HCT116 (cell line): Measurements from ENCODE around the gene NHLH1. TPM values are rescaled to one million over a fixed set of nuclear protein-coding genes. Genes with fewer than 3 reads are reported as not detected.

Source experiments
- ATAC-seq: fragments of 200-7000 bp; cut with Tn5 transposase; 2 replicates; pipeline ENCODE4 v1.9.1; 2020; ENCODE audit warnings: mild to moderate bottlenecking, moderate library complexity
- BruUV-seq: library from RNA; stranded (reverse); fragments of 400-500 nt; replicated peaks from 2 replicates; lab custom pipeline; 2021; lab: Mats Ljungman, UMichigan
- CTCF ChIA-PET: fragments of 300-600 bp; sonication (Branson Sonifier 250); formaldehyde crosslinking; loops from one replicate; lab custom pipeline; 2021; ENCODE audit warnings: antibody characterized with exemption; lab: Charles Lee
- POLR2A ChIA-PET: fragments of 300-600, 350-600 bp; sonication (Branson Sonifier 250); formaldehyde crosslinking; loops from one replicate; lab custom pipeline; 2021; ENCODE audit warnings: antibody characterized with exemption; lab: Charles Lee
- RAD21 ChIA-PET, 2 experiments: fragments of 300-600 bp; sonication (Branson Sonifier 250); formaldehyde crosslinking; loops; one replicate each; lab custom pipeline; 2023; ENCODE audit warnings: low total read pairs in 2 of 2; ENCODE audit not compliant: uncharacterized antibody in 2 of 2, unreplicated experiment in 2 of 2, low non-redundant PET in 1 of 2; lab: Charles Lee
- DNase-seq: peaks from one replicate; pipeline ENCODE4 v3.0.0-alpha.2; 2010; ENCODE audit warnings: low read depth, low spot score
- H2AFZ ChIP-seq: fragments of 200-600 bp; shearing (Covaris generic), sonication (generic); 2 replicates; pipeline ENCODE4 v1.6.1; 2017; ENCODE audit warnings: low read depth, mixed run types, mixed read lengths, antibody characterized with exemption, low read length; ENCODE audit not compliant: poor library complexity, severe bottlenecking
- H3K27ac ChIP-seq: 2 replicates; pipeline ENCODE4 v1.5.1; 2012; ENCODE audit warnings: low read depth, low read length
- H3K27me3 ChIP-seq: fragments of 200-600 bp; sonication (generic); 2 replicates; pipeline ENCODE4 v1.6.1; 2016; ENCODE audit warnings: mixed run types, low read length, mixed read lengths; ENCODE audit not compliant: insufficient read depth
- H3K36me3 ChIP-seq, 2 experiments: fragments of 200-500 bp in 1 of 2; fragments of 200-600 bp in 1 of 2; sonication (Bioruptor generic) in 1 of 2; sonication (generic) in 1 of 2; 2 replicates each; pipeline versions ENCODE4 v1.5.1 to v1.6.1; 2014 to 2016; ENCODE audit warnings: low read length in 2 of 2, inconsistent platforms in 1 of 2, mixed read lengths in 1 of 2, mixed run types in 1 of 2; ENCODE audit not compliant: insufficient read depth in 2 of 2, control insufficient read depth in 1 of 2
- H3K4me1 ChIP-seq, 2 experiments: fragments of 200-600 bp in 1 of 2; sonication (generic) in 1 of 2; 2 replicates each; pipeline versions ENCODE4 v1.5.1 to v1.6.1; 2012 to 2017; ENCODE audit warnings: low read length in 2 of 2, inconsistent platforms in 1 of 2, mild to moderate bottlenecking in 1 of 2, mixed read lengths in 1 of 2, mixed run types in 1 of 2, moderate library complexity in 1 of 2; ENCODE audit not compliant: insufficient read depth in 2 of 2, control insufficient read depth in 1 of 2
- H3K4me2 ChIP-seq: fragments of 200-600 bp; sonication (generic); 2 replicates; pipeline ENCODE4 v1.6.1; 2017; ENCODE audit warnings: mixed run types, low read length, mixed read lengths
- H3K4me3 ChIP-seq, 2 experiments: fragments of 200-600 bp in 1 of 2; sonication (generic) in 1 of 2; replicated peaks in 1 of 2; 2 replicates each; pipeline ENCODE4 v1.5.1; 2011 to 2016; ENCODE audit warnings: low read length in 2 of 2, control low read depth in 1 of 2, low read depth in 1 of 2, mild to moderate bottlenecking in 1 of 2, mixed read lengths in 1 of 2, mixed run types in 1 of 2
- H3K79me2 ChIP-seq: fragments of 200-600 bp; sonication (generic); 2 replicates; pipeline ENCODE4 v1.6.1; 2017; ENCODE audit warnings: mild to moderate bottlenecking, mixed run types, low read length, moderate library complexity, mixed read lengths; ENCODE audit not compliant: insufficient read depth
- H3K9ac ChIP-seq: fragments of 200-600 bp; sonication (generic); 2 replicates; pipeline ENCODE4 v1.6.1; 2016; ENCODE audit warnings: low read length, mixed read lengths
- H3K9me2 ChIP-seq: fragments of 200-600 bp; sonication (generic), shearing (Covaris generic); 2 replicates; pipeline ENCODE4 v1.6.1; 2017; ENCODE audit warnings: mixed run types, mild to moderate bottlenecking, moderate library complexity; ENCODE audit not compliant: insufficient read depth
- H3K9me3 ChIP-seq, 2 experiments: fragments of 200-500 bp in 1 of 2; fragments of 200-600 bp in 1 of 2; sonication (Bioruptor generic) in 1 of 2; sonication (generic) in 1 of 2; 2 replicates each; pipeline ENCODE4 v1.6.1; 2014 to 2017; ENCODE audit warnings: low read length in 2 of 2, mixed read lengths in 2 of 2, inconsistent platforms in 1 of 2, low read depth in 1 of 2, mild to moderate bottlenecking in 1 of 2, mixed run types in 1 of 2, moderate library complexity in 1 of 2; ENCODE audit not compliant: control insufficient read depth in 1 of 2, insufficient read depth in 1 of 2
- H4K20me1 ChIP-seq: fragments of 200-600 bp; sonication (generic), shearing (Covaris generic); 2 replicates; pipeline ENCODE4 v1.6.1; 2017; ENCODE audit warnings: mixed run types, mild to moderate bottlenecking, moderate library complexity; ENCODE audit not compliant: insufficient read depth
- ATF3 ChIP-seq: IDR thresholded peaks from 2 replicates; pipeline ENCODE4 v1.6.1; 2012
- ELF1 ChIP-seq: IDR thresholded peaks from 2 replicates; pipeline ENCODE4 v1.6.1; 2012; ENCODE audit warnings: low read depth, borderline replicate concordance
- EZH2 ChIP-seq: fragments of 200-600 bp; sonication (generic); IDR thresholded peaks from 2 replicates; pipeline ENCODE4 v1.6.1; 2017; ENCODE audit warnings: antibody characterized with exemption, mixed run types
- FOSL1 ChIP-seq: IDR thresholded peaks from 2 replicates; pipeline ENCODE4 v1.6.1; 2012; ENCODE audit warnings: low read depth
- POLR2A ChIP-seq: IDR thresholded peaks from 2 replicates; pipeline ENCODE4 v1.7.0; 2011; ENCODE audit warnings: borderline replicate concordance; ENCODE audit not compliant: insufficient read depth, insufficient read length; ENCODE audit errors: extremely low read depth
- RAD21 ChIP-seq: IDR thresholded peaks from 2 replicates; pipeline ENCODE4 v1.6.1; 2012; ENCODE audit warnings: low read depth, mild to moderate bottlenecking
- SRF ChIP-seq: IDR thresholded peaks from 2 replicates; pipeline ENCODE4 v1.6.1; 2012; ENCODE audit warnings: low read depth
- ZFX ChIP-seq: fragments of 450-650 bp; IDR thresholded peaks from 2 replicates; pipeline ENCODE4 v1.6.1; 2017
- intact Hi-C: fragments of 100-400 bp; cut with micrococcal nuclease; formaldehyde crosslinking; loops from 2 replicates; pipeline ENCODE4 v1.10.0; 2022
- total RNA-seq: library from RNA; stranded (reverse); gene quantifications from one replicate; pipeline ENCODE4 v1.2.1, GENCODE V29; 2021; ENCODE audit not compliant: unreplicated experiment
- TF ChIP-seq, protein P1 (sequence below): IDR thresholded peaks from 2 replicates; pipeline ENCODE4 v1.6.1; 2012
- TF ChIP-seq, protein P2 (sequence below): IDR thresholded peaks from 2 replicates; pipeline ENCODE4 v1.6.1; 2011; ENCODE audit warnings: mild to moderate bottlenecking, low read length, moderate library complexity; ENCODE audit not compliant: insufficient replicate concordance; ENCODE audit errors: extremely low read depth
- TF ChIP-seq, protein P3 (sequence below): IDR thresholded peaks from 2 replicates; pipeline ENCODE4 v1.6.1; 2012; ENCODE audit warnings: low read depth

Gene NHLH1
- total RNA-seq, 1 experiment from 2014 or later, result 0.12 TPM

- Histone ChIP-seq H4K20me1 (no peaks in the 10 kb centered on the region), H3K36me3 (peaks cover 14 to 21% of the 10 kb centered on the region in 2 experiments; a peak in 3 of 4 replicates), H3K9me2 (no peaks in the 10 kb centered on the region), H3K4me3 (no peak overlapping the region), H3K4me1 (no peaks in the 10 kb centered on the region), H3K27me3 (no peaks in the 10 kb centered on the region), H2AFZ (no peak overlapping the region), H3K4me2 (no peak overlapping the region), H3K27ac (no peak overlapping the region), H3K9me3 (no peaks in the 10 kb centered on the region), H3K79me2 (no peaks in the 10 kb centered on the region), H3K9ac (no peak overlapping the region)
- TF ChIP-seq, protein P1, sequence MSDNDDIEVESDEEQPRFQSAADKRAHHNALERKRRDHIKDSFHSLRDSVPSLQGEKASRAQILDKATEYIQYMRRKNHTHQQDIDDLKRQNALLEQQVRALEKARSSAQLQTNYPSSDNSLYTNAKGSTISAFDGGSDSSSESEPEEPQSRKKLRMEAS, result no peak
- TF ChIP-seq, protein P2, sequence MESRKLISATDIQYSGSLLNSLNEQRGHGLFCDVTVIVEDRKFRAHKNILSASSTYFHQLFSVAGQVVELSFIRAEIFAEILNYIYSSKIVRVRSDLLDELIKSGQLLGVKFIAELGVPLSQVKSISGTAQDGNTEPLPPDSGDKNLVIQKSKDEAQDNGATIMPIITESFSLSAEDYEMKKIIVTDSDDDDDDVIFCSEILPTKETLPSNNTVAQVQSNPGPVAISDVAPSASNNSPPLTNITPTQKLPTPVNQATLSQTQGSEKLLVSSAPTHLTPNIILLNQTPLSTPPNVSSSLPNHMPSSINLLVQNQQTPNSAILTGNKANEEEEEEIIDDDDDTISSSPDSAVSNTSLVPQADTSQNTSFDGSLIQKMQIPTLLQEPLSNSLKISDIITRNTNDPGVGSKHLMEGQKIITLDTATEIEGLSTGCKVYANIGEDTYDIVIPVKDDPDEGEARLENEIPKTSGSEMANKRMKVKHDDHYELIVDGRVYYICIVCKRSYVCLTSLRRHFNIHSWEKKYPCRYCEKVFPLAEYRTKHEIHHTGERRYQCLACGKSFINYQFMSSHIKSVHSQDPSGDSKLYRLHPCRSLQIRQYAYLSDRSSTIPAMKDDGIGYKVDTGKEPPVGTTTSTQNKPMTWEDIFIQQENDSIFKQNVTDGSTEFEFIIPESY, result no peak
- TF ChIP-seq SRF (no peak), FOSL1 (no peak), RAD21 (no peak), ELF1 (no peak)
- ChIA-PET RAD21 (no interaction called here), CTCF (no interaction called here), POLR2A (no interaction called here)
- no TSS peak for BruUV-seq
- no peak for DNase-seq
- intact Hi-C loops, result no loop called here
- no peak for ATAC-seq
Measured at GRCh38 chr1:160359559-160360226, 7.2 kb upstream of the NHLH1 start.

- Histone ChIP-seq H4K20me1 (no peaks in the 10 kb centered on the region), H3K27me3 (no peaks in the 10 kb centered on the region), H3K9ac (no peak overlapping the region), H3K27ac (no peak overlapping the region), H3K9me3 (no peaks in the 10 kb centered on the region), H3K79me2 (no peaks in the 10 kb centered on the region), H3K36me3 (peaks cover 9 to 16% of the 10 kb centered on the region in 2 experiments; a peak in 3 of 4 replicates), H3K4me3 (no peak overlapping the region), H3K4me1 (no peaks in the 10 kb centered on the region), H2AFZ (no peak overlapping the region), H3K9me2 (no peaks in the 10 kb centered on the region), H3K4me2 (no peak overlapping the region)
- ChIA-PET RAD21 (no interaction called here), CTCF (no interaction called here), POLR2A (no interaction called here)
- no TSS peak for BruUV-seq
- DNase-seq, result no peak
- intact Hi-C loops, result no loop called here
- ATAC-seq, result no peak
- no peak for TF ChIP-seq ATF3
- no peak for TF ChIP-seq EZH2
- TF ChIP-seq, protein P3, sequence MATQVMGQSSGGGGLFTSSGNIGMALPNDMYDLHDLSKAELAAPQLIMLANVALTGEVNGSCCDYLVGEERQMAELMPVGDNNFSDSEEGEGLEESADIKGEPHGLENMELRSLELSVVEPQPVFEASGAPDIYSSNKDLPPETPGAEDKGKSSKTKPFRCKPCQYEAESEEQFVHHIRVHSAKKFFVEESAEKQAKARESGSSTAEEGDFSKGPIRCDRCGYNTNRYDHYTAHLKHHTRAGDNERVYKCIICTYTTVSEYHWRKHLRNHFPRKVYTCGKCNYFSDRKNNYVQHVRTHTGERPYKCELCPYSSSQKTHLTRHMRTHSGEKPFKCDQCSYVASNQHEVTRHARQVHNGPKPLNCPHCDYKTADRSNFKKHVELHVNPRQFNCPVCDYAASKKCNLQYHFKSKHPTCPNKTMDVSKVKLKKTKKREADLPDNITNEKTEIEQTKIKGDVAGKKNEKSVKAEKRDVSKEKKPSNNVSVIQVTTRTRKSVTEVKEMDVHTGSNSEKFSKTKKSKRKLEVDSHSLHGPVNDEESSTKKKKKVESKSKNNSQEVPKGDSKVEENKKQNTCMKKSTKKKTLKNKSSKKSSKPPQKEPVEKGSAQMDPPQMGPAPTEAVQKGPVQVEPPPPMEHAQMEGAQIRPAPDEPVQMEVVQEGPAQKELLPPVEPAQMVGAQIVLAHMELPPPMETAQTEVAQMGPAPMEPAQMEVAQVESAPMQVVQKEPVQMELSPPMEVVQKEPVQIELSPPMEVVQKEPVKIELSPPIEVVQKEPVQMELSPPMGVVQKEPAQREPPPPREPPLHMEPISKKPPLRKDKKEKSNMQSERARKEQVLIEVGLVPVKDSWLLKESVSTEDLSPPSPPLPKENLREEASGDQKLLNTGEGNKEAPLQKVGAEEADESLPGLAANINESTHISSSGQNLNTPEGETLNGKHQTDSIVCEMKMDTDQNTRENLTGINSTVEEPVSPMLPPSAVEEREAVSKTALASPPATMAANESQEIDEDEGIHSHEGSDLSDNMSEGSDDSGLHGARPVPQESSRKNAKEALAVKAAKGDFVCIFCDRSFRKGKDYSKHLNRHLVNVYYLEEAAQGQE, result no peak
- TF ChIP-seq, protein P1, result no peak
- TF ChIP-seq POLR2A, result no peak
- TF ChIP-seq RAD21, result no peak
- TF ChIP-seq ZFX, result no peak
Measured at GRCh38 chr1:160360227-160360695, 6.6 kb upstream of the NHLH1 start.
